ENCODE results near the gene SYT17. TPM values are rescaled to one million over a fixed set of nuclear protein-coding genes. Genes with fewer than 3 reads are reported as not detected.

SYT17 gene
- total RNA-seq, 1 experiment from 2014 or later: 10.3 TPM

DNA sequence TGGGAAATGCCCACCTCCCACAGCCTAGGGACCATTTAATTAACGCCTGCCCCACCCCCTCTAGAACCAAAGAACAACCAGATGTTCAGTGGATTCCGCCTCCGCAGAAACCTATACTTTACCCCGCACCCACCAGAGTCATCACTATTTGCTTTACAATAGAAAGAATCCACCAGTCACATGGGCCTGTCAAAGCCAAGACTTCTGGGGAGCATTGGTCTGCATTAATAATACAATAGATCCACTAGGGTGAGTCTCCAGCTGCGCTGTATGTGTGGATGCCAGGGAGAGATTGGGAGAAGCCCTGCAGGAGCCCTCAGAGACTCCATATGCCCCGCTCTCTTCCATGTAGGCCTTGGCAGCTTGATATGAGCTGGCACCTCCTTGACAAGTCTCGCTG lies 148.8 kb downstream of the SYT17 start:
- intact Hi-C loops (cut with micrococcal nuclease): no loop called here
- no peaks in the 10 kb centered on the region for H3K27me3 ChIP-seq (ENCODE audit: insufficient read depth, low read length)
- ATAC-seq (no peak), DNase-seq (ENCODE audit: low read depth, low spot score) (no peak)
- no peak overlapping the region for H3K9ac ChIP-seq (ENCODE audit: low read length)
- no peaks in the 10 kb centered on the region for H3K36me3 ChIP-seq (ENCODE audit: control insufficient read depth in 1 of 2, insufficient read depth in 2 of 2, low read length in 2 of 2)
- H3K4me2 ChIP-seq (ENCODE audit: low read length): no peak overlapping the region
- H4K20me1 ChIP-seq (ENCODE audit: insufficient read depth): no peaks in the 10 kb centered on the region
- no peak overlapping the region for H3K27ac ChIP-seq (ENCODE audit: low read depth, low read length)
- RAD21 ChIA-PET (ENCODE audit: low non-redundant PET in 1 of 2, low total read pairs in 2 of 2, uncharacterized antibody in 2 of 2, unreplicated experiment in 2 of 2): no interaction called here
- H3K4me3 ChIP-seq (replicated peaks in 1 of 2; ENCODE audit: low read depth in 1 of 2, low read length in 2 of 2): no peak overlapping the region
- H3K9me2 ChIP-seq (ENCODE audit: insufficient read depth): no peaks in the 10 kb centered on the region
- CTCF ChIA-PET: no interaction called here
- H2AFZ ChIP-seq (ENCODE audit: low read depth, low read length, poor library complexity, severe bottlenecking): no peak overlapping the region
- no TSS peak for BruUV-seq (replicated peaks)
- POLR2A ChIA-PET: no interaction called here
- H3K4me1 ChIP-seq (ENCODE audit: control insufficient read depth in 1 of 2, insufficient read depth in 2 of 2, low read length in 2 of 2): no peaks in the 10 kb centered on the region
- H3K79me2 ChIP-seq (ENCODE audit: insufficient read depth, low read length): no peaks in the 10 kb centered on the region
- TF ChIP-seq ZFX (IDR thresholded peaks at IDR 0.05) (no peak), SIN3A (IDR thresholded peaks at IDR 0.05; ENCODE audit: low read depth) (no peak), TCF7L2 (IDR thresholded peaks at IDR 0.05; ENCODE audit: borderline replicate concordance, extremely low read depth, insufficient read depth, insufficient read length) (no peak), EGR1 (IDR thresholded peaks at IDR 0.05; ENCODE audit: low read depth) (no peak), JUND (IDR thresholded peaks at IDR 0.05) (no peak), POLR2AphosphoS5 (IDR thresholded peaks at IDR 0.05; ENCODE audit: low read depth, low read length) (no peak), CEBPB (IDR thresholded peaks at IDR 0.05; ENCODE audit: low read depth) (no peak)
- no peaks in the 10 kb centered on the region for H3K9me3 ChIP-seq (ENCODE audit: control insufficient read depth in 1 of 2, insufficient read depth in 1 of 2, low read depth in 1 of 2, low read length in 2 of 2)

Other genes with a start within 250 kb of the SYT17 start
- gene SMG1, start 241.8 kb upstream of the SYT17 start, total RNA-seq (2021; ENCODE audit: unreplicated experiment): 72.7 TPM
- gene TMC7, start 184.3 kb upstream of the SYT17 start, total RNA-seq (2021; ENCODE audit: unreplicated experiment): 5.2 TPM
- gene COQ7, start 100.6 kb upstream of the SYT17 start, total RNA-seq (2021; ENCODE audit: unreplicated experiment): 26.6 TPM
- gene ITPRIPL2, start 54.3 kb upstream of the SYT17 start, total RNA-seq (2021; ENCODE audit: unreplicated experiment): 67.9 TPM
- gene CLEC19A, start 117.5 kb downstream of the SYT17 start, total RNA-seq (2021; ENCODE audit: unreplicated experiment): not detected
- gene TMC5, start 249.6 kb downstream of the SYT17 start, total RNA-seq (2021; ENCODE audit: unreplicated experiment): 15.7 TPM